RWPE2 (cell line): ENCODE data around the gene PDE6A.

Experiments used
- ATAC-seq: fragments of 200-7000 bp; cut with Tn5 transposase; 3 replicates; pipeline ENCODE4 v1.9.1; 2021; ENCODE audit warnings: low read depth
- DNase-seq: peaks from one replicate; pipeline ENCODE4 v3.0.0-alpha.2; 2020; ENCODE audit warnings: low spot score
- H3K27ac ChIP-seq: fragments of 450-650 bp; 2 replicates; pipeline ENCODE4 v1.5.1; 2017; ENCODE audit warnings: mild to moderate bottlenecking; ENCODE audit not compliant: poor library complexity, severe bottlenecking
- H3K27me3 ChIP-seq: fragments of 250-450 bp; sonication (Bioruptor Pico); 2 replicates; pipeline ENCODE4 v1.5.1; 2021; ENCODE audit warnings: mild to moderate bottlenecking, moderate library complexity; ENCODE audit not compliant: insufficient read depth, poor library complexity, severe bottlenecking
- H3K36me3 ChIP-seq: fragments of 250-450 bp; sonication (Bioruptor Pico); 2 replicates; pipeline ENCODE4 v1.5.1; 2020; ENCODE audit warnings: low read depth, mild to moderate bottlenecking, moderate library complexity
- H3K4me1 ChIP-seq: fragments of 250-450 bp; sonication (Bioruptor Pico); 2 replicates; pipeline ENCODE4 v1.5.1; 2021; ENCODE audit warnings: mild to moderate bottlenecking, moderate library complexity; ENCODE audit not compliant: insufficient read depth, poor library complexity, severe bottlenecking
- H3K4me3 ChIP-seq: fragments of 250-450 bp; sonication (Bioruptor Pico); 2 replicates; pipeline ENCODE4 v1.5.1; 2021; ENCODE audit warnings: mild to moderate bottlenecking, moderate library complexity; ENCODE audit not compliant: severe bottlenecking
- H3K9me3 ChIP-seq: fragments of 250-450 bp; sonication (Bioruptor Pico); 2 replicates; pipeline ENCODE4 v1.5.1; 2021; ENCODE audit warnings: mild to moderate bottlenecking, moderate library complexity; ENCODE audit not compliant: severe bottlenecking
- TF ChIP-seq, protein P1 (sequence below): fragments of 450-650 bp; IDR thresholded peaks from one replicate; pipeline ENCODE4 v1.5.1; 2017; ENCODE audit warnings: mild to moderate bottlenecking, moderate library complexity; ENCODE audit not compliant: poor library complexity, severe bottlenecking

PDE6A gene

DNA sequence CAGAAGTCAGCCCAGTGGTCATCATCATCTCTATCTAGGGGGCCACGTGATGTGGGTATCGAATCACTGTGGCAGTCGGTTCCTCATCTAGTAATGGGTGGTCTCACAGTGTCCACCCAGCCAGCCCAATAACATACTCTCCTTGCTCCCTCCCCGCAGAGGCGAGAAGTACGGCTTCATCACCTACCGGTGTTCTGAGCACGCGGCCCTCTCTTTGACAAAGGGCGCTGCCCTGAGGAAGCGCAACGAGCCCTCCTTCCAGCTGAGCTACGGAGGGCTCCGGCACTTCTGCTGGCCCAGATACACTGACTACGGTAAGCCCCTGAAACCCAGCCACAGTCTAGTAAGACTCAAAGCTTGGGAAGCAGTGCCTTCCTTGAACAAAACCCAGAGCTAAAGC is 99.0 kb downstream of the PDE6A start:
- no peaks in the 10 kb centered on the region for H3K27me3 ChIP-seq
- no peaks in the 10 kb centered on the region for H3K9me3 ChIP-seq
- no peaks in the 10 kb centered on the region for H3K4me1 ChIP-seq
- ATAC-seq = no peak
- TF ChIP-seq, protein P1, sequence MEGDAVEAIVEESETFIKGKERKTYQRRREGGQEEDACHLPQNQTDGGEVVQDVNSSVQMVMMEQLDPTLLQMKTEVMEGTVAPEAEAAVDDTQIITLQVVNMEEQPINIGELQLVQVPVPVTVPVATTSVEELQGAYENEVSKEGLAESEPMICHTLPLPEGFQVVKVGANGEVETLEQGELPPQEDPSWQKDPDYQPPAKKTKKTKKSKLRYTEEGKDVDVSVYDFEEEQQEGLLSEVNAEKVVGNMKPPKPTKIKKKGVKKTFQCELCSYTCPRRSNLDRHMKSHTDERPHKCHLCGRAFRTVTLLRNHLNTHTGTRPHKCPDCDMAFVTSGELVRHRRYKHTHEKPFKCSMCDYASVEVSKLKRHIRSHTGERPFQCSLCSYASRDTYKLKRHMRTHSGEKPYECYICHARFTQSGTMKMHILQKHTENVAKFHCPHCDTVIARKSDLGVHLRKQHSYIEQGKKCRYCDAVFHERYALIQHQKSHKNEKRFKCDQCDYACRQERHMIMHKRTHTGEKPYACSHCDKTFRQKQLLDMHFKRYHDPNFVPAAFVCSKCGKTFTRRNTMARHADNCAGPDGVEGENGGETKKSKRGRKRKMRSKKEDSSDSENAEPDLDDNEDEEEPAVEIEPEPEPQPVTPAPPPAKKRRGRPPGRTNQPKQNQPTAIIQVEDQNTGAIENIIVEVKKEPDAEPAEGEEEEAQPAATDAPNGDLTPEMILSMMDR = no peak
- no peak for DNase-seq
- H3K36me3 ChIP-seq = 0 out of 2 replicates have a peak, but pooled peaks cover 9% of the 10 kb centered on the region
- no peak overlapping the region for H3K27ac ChIP-seq
- no peak overlapping the region for H3K4me3 ChIP-seq

GRCh38 chr5:149841851-149842793 is 102.5 kb downstream of the PDE6A start:
- ATAC-seq (no peak), DNase-seq (no peak)
- Histone ChIP-seq H3K27me3 (no peaks in the 10 kb centered on the region), H3K4me3 (no peak overlapping the region), H3K27ac (no peak overlapping the region), H3K36me3 (0 out of 2 replicates have a peak, but pooled peaks cover 6% of the 10 kb centered on the region), H3K9me3 (no peaks in the 10 kb centered on the region), H3K4me1 (peaks cover 9% of the 10 kb centered on the region)
- TF ChIP-seq, protein P1 = no peak

DNA sequence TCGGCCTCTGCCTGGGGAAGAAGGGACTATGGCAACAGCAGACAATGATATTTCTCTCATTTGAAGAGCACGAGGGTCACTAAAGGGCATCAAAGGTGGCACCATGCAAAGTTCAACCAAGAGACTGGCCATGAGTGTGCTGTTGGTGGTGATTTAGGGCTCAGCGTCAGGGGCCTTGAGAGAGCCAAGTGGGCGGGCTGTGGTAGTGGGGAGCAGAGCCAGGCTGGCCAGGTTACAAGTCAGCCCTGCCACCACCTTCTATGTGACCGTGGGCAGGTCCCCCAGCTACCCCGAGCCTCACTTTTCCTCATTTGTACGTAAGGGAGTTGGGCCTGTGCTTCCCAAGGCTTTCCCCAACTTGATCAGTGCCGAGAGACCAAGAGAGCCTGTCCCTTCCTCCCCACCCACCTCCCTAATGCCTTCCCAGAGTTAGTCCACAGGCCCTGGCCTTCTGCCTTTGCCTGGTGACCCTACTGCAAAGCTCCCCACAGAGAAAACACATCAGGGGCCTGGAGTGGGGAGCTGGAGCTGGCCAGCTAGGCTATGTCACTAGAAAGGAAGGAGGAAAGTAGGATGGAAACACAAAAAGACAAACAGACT is 104.3 kb downstream of the PDE6A start:
- Histone ChIP-seq H3K4me3 (no peak overlapping the region), H3K4me1 (peaks cover 9% of the 10 kb centered on the region), H3K9me3 (no peaks in the 10 kb centered on the region), H3K27ac (no peak overlapping the region), H3K36me3 (no peaks in the 10 kb centered on the region), H3K27me3 (no peaks in the 10 kb centered on the region)
- TF ChIP-seq, protein P1 = no peak
- no peak for ATAC-seq
- no peak for DNase-seq

GRCh38 chr5:149839761-149840160 is 104.8 kb downstream of the PDE6A start:
- H3K27me3 ChIP-seq = no peaks in the 10 kb centered on the region
- ATAC-seq = no peak
- TF ChIP-seq, protein P1 = no peak
- peak overlapping the region; percentile 25 for H3K27ac ChIP-seq
- DNase-seq = no peak
- no peaks in the 10 kb centered on the region for H3K36me3 ChIP-seq
- no peaks in the 10 kb centered on the region for H3K9me3 ChIP-seq
- H3K4me3 ChIP-seq = no peak overlapping the region
- H3K4me1 ChIP-seq = peaks cover 9% of the 10 kb centered on the region
